ENCODE results near the gene SIPA1L3.
"Not testable (repeated sequence)": the region's sequence is repeated elsewhere in the genome, so short reads cannot be mapped to it uniquely, and the experiment has no call there.

SIPA1L3 gene

DNA sequence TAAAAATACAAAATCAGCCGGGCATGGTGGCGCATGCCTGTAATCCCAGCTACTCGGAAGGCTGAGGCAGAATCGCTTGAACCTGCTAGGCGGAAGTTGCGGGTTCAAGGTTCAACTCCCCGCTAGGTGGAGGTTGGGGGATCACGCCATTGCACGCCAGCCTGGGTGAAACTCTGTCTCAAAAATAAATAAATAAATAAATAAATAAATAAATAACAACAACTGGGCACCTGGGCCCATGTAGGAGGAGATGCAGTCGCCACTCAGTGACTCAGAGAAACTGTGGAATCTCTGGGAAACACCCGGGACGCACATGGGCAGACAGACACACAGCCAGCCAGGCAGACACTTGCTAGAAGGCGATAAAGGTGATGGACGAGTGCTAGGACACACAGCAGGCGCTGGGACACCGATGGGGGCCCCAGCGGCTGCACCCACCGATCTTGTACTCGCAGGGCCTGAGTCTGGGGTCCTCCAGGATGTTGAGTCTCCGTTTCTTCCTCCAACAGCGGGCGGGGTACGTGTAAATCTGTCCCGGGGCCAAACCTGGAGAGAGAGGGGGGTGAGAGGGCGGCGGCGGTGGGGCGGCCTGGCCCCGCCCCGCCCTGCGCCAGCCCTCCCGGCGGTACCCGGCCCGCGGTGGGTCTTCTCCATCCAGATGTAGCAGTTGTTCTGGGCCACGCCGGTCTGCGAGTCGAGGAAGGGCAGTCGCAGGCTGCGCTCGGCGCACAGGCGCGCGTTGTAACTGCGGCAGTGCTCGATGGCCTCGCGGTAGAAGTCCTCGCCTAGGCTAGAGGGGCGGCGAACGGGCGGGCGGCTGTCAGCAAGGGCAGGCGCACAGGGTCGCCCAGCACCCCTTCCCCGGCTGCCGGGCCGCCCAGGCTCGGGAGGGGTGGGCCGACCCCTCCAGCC lies 315.2 kb downstream of the SIPA1L3 start:
- no peak for DNase-seq

DNA sequence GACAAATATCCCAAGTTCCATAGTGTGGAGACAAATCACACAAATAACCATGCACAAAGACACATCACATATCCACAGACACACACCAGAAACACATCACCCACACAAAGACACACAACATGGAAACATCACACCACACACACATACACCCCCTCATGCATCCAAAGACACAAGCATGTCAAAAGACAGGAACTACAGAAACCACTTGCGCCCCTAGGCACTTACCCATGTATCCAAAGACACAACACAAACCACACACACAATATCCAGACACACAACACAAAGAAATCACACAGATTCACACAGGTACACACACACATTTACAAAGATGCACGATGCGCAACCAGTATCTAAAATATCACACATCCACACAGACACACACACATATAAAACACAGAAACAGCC lies 316.1 kb downstream of the SIPA1L3 start:
- no peak for DNase-seq

DNA sequence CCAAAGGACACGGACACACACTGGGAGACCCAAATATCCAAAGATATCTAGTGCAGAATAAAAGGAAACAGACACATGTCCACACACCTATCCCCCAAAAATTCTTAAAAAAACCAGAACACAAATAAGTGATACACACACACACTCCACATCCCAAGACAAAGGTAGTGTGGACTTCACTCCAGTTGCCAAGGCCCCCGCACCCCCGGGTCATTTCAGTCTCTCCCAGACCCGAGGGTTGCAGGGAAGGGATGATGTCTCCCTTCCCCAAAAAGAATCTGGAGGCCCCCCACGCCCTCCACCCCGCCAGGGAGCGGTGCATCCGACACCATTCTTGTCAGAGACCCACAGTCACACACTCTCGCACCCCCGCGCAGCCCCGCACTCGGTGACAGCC lies 316.6 kb downstream of the SIPA1L3 start:
- no peak for DNase-seq

DNA sequence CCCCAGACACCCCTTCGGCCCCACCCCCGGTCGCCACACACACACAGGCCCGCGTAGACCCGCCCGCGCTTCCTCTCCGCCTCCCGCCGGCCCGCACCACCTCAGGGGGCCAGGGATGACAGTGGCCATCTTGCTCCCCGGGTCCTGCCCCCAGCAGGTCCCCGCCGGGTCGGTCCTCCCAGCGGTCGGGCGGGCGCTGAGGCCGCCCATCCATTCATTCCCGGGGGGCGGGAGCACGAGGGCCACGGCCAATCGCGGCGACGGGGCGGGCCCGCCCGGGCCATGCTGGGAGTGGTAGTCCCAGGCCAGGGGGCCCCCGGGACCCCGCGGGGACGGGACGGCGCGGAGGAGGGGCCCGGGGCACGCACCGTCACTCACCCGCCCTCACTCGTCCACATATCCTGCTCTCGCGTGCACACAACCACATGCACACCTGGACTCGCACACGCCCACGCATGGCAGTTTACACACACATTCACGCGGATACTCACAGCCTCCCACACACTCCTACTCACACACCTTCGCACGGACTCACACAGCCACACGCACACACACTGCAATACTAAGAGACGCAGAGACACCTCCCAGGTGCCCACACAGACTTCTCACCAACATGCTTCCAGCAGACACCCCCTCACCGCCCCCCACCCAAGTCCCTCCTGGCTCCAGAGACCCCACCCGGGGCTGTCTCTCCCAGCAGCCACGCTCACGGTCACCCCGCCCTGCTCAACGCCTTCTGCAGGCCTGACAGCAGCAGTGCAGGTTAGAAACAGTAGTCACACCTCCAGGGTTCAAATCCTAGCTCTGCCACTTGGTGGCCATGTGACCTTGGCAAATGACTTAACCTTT lies 317.2 kb downstream of the SIPA1L3 start, which contains the start of gene DPF1:
Gene DPF1 (minus strand): TSS at position 209 of the 849 bp plus-strand sequence. CDS start 80 bp downstream, at position 129.
- DNase-seq, result peak; percentile 65

DNA sequence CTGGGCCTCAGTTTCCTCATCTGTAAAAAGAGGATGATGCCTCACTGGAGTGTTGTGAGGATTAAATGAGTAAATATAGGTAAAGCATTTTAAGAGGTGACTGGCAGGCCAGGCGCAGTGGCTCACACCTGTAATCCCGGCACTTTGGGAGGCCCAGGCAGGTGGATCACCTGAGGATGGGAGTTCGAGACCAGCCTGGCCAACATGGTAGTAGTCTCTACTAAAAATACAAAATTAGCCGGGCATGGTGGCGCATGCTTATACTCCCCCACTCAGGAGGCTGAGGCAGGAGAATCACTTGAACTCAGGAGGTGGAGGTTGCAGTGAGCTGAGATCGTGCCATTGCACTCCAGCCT lies 317.8 kb downstream of the SIPA1L3 start:
- DNase-seq, result not testable (repeated sequence)

DNA sequence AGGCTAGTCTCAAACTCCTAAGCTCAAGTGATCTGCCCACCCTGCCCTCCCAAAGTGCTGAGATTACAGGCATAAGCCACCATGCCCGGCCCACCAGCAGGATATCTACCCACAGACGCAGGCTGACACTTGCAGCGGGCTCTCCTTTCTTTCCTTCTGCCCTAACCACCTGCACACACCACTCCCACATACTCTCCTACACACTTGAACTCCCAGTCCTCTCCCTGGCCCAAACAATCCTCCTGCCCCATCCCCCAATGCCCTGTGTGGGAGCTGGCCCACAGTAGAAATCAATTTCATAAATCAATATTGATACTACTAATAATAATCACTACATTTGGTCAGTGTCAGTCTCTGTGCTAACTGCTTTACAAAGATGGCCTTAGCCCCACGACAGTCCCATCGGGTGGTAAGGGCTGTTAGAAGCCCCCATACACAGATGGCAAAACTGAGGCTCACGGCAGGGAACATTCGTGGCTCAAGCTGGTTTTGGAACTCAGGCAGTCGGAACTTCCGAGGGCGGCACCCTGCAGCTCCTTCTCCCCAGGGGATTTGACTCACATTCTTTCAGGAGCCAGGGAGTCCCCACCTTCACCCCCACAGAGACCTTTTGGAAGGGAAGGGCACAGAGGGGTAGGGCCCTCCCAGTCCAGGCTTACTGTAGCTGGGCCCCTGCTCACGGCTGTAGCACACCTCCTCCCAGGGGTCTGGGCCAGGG lies 320.4 kb downstream of the SIPA1L3 start:
- no peak for DNase-seq

DNA sequence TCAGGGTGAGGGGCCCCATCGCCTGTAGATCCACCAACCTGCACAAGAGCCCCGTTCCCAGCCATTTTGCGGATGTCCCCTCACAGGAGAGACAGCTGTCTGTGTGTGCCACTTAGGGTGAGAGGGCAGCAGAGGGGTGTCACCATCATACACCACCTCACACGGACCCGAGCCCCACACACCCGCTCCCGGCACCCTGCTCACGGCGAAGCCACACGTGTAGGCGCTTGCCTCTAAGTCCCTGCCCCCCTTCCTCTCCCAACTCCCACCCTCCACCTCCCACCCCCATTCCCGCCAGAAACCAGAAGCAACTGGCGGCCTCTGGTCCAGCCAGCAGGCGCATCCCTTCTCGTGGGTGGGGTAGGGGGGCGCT lies 321.0 kb downstream of the SIPA1L3 start:
- DNase-seq, result no peak

DNA sequence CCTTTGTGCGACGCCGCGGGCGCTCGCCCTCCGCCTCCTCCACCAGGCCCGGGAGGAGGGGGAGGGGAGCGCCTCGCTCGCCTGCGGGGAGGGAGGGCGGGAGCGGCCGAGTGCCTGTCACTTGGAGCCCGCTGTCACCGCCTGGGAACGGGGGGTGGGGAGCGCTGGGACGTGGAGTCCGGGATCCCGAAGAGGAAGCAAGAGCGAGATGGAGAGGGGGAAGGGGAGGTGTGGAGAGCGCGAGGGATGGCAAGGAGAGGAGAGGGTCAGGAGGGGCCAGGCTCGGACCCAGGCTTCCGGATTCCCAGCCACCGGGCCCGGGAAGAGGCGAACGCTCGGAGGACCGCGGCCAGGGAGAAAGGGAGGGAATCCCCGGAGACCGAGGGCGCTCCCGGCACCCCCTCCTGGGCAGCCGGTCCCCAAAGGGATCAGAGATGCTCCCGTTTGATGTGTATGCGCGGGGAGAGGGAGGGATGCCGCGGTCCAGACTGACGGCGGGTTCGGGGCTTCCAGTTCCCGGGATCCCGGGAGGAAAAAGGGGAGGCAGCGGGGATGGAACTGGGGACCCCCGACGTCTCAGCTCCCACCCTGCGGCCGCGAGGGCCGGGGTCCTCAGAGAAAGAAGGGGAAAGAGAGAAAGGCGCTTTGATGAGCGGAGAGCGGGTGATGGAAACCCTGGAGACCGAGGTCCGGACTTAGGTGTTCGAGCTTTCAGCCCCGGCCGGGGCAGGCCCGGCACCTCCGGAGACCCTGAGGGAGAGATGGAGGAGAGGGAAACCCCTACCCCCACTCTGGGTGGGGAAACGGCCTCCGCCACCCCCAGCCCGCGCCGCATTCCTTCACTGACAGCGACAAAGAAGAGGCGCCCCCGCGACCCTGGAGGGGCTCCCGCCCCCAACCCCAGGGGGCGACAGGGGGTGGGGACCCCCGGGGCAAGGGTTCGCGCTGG lies 321.8 kb downstream of the SIPA1L3 start:
- DNase-seq, result no peak

DNA sequence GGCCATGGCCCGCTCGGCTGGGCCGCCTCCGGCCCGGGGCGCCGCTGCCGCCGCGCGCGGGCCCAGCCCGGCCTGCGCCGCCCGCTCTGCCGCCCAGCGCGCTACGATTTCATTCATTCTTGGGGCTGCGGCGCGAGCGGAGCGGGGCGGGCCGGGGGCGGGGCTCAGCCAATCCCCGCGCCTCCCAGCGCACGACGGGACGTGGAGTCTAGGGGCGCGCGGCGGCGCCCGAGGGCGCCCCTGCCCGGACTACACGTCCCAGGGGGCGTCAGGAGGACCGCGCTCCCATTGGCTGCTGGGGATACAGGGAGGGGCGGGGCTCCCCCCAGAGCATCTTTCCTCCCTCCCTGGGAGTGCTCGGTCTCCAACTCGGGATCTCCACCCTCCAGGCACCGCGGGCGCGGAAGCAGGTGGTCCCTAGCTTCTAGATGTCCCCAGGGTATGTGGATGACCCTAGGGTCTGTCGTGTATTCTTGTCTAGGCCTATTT lies 322.6 kb downstream of the SIPA1L3 start:
- peak; percentile 80 for DNase-seq

DNA sequence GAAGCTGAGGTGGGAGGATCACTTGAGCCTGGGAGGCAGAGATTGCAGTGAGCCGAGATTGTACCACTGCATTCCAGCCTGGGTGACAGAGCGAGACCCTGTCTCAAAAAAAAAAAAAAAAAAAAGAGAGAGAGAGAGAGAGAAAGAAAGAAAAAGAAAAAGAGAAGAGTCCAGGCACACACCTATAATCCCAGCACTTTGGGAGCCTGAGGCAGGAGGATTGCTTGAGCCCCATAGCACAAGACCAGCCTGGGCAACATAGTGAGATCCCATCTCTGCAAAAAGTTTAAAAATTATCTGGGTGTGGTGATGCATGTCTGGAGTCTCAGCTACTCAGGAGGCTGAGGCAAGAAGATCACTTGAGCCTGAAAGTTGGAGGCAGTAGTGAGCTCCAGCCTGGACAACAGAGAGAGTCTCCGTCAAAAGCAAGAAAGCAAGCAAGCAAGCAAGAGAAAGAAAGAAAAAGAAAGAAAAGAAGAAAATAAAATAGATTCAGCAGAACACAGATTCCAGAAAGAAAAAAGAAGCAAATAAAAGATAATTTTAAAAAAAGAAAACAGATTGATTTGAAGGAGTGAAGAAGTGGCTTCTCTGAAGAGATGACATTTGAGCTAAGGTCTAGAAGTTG lies 323.6 kb downstream of the SIPA1L3 start:
- DNase-seq, result not testable (repeated sequence)

DNA sequence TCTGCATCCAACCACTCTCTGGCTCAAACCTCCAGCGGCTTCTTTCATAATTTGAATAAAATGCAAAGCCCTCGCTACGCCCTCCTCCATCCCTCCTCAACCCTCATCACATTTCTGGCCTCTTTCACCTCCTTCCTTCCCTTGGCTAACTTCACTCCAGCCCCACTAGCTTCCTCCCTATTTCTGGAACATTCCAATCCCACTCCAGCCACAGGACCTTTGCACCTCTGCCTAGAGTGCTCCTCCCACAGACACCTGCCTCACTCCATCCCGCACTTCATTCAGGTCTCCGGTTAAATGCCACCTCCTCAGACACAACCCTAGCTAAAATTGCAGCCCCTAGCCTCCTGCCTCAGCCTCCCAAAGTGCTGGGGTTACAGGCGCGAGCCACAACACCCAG lies 324.9 kb downstream of the SIPA1L3 start:
- DNase-seq, result no peak

DNA sequence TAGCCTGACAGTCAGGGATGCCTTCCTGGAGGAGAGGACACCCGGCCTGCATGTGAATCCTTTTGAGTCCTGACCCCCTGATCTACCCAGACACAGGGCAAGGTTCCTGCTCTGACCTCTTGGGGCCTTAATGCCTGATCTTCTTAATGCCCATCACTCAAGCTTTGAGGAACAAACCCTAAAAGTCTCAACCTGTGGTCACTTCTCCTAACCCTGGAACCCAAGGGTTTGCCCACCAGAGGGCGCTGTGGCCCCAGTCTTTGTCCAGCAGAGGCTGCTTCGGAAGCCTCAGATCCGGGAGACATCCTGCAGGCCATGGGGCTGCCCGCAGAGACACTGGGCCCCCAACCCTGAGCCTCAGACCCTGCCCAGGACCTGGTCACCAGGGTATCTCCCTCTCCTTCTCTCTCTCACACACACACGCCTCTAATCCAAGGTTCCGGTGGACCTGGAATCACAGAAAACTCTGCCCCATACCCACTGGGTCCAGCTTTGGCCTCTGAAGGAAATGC lies 326.8 kb downstream of the SIPA1L3 start:
- DNase-seq, result no peak

DNA sequence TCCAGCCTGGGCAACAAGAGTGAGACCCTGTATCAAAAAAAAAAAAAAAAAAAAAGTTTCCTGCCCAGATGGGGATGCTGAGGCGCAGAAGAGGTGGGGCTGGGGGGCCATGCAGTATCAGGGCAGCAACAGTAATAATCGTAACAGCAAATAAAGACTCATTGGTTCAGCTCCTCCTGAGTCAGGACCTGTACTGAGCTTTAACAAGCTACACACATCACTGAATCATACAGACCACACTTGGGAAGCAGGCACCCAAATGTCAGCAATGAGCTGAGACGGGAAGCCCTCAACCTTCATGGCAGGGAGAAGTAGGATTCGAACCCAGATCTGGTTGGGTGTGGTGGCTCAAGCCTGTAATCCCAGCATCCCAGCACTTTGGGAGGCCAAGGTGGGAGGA lies 327.6 kb downstream of the SIPA1L3 start:
- no peak for DNase-seq

DNA sequence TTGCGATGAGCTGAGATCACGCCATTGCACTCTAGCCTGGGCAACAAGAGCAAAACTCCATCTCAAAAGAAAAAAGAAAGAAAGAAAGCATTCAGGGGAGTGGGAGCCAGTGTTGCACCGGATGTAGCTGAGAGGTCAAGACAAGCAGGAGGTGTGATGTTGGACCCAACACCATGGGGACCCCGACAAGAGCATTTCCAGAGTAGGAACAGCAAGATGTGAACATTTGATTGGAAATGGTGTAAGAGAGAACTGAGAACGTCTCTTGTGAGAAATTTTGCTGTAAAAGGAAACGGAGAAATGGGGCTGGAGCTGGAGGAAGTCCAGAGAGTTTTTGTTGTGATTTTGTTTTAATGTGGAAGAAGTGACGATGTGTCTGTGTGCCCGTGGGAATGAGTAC lies 332.8 kb downstream of the SIPA1L3 start:
- no peak for DNase-seq

DNA sequence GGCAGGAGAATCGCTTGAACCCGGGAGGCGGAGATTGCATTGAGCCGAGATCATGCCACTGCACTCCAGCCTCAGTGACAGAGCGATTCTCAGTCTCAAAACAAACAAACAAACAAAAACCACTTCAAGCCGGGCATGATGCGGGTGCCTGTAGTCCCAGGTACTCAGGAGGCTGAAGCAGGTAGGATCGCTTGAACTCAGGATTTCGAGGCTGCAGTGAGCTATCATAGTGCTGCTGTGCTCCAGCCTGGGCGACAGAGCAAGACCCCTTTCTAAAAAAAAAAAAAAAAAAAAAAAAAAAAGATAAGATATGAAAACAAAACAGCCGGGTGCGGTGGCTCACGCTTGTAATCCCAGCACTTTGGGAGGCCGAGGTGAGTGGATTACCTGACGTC lies 336.3 kb downstream of the SIPA1L3 start:
- DNase-seq, result no peak

DNA sequence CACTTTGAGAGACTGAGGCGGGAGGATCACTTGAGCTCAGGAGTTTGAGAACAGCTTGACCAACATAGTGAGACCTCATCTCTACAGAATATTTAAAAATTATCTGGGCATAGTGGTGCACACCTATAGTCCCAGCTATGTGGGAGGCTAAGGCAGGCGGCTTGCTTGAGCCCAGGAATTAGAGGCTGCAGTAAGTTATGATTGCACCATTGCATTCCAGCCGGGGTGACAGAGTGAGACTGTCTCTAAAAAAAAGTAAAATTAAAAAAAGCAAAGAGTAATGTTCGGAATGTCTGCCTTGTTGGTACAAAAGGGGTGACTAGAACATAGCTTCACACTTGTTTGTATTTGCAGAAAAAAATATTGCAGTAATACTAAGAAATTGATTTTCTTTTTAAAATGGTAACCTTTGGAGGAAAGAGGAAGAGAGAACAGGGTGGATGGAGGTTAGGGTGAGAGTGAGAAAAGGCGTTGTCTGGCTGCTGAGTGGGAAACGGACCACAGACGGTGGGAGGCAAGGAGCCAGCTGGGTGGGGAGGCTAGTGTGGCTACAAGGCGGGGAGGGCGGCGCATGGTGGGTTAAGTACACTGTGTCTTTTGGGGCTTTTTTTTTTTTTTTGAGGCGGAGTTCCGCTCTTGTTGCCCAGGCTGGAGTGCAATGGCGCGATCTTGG lies 339.0 kb downstream of the SIPA1L3 start:
- DNase-seq, result no peak

DNA sequence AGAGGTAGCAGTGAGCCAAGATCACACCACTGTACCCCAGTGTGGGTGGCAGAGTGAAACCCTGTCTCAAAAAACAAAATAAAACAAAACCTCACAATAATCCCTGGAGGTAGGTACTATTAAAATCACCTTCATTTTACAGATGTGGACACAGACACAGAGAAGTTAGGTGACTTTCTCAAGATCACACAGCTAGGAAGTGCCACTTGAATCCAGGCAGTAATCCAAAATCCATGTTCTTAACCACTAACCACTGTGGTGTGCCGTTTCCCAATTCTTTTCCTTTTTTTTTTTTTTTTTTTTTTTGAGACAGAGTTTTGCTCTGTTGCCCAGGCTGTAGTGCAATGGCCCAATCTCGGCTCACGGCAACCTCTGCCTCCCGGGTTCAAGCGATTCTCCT lies 340.1 kb downstream of the SIPA1L3 start:
- no peak for DNase-seq

DNA sequence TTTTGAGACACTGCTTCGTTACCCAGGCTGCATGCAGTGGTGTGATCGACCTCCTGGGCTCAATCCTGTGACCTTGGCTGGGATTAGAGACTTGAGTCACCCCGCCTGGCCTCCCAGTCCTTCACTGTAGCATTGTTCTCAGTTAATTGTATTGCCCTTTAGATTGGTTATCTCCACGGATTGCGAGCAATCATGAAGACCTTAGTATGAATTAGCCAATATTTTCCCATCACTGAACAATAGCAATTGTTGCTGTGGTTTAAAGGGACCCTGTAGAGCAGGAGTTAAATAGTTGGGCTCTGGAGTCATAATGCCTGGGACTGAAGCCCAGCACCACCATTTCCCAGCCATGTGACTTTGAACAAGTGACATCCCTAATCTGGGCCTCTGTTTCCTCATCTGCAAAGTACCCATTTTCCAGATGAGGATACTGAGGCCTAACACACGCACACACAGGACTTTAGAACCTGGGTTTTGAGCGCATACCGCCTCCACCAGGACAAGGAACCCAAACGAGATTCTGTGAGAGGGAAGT lies 340.8 kb downstream of the SIPA1L3 start:
- no peak for DNase-seq

DNA sequence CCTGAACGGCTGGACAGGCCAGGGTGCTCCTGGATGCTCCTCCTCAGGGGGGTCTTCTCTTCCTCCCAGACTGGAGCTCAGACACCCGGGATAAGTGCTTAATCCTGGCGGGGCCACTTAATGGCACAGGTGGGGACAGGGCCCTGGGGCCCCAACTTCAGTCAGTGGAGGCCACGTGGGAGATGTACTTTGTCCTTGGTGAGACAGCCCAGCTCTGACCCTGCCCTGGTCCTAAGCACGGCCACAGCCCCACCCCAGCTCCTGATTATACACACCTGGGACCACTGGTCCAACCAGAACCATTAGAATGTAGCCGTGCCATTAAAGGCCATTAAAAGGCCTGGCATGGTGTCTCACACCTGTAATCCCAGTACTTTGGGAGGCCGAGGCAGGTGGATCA lies 341.4 kb downstream of the SIPA1L3 start:
- DNase-seq, result no peak

DNA sequence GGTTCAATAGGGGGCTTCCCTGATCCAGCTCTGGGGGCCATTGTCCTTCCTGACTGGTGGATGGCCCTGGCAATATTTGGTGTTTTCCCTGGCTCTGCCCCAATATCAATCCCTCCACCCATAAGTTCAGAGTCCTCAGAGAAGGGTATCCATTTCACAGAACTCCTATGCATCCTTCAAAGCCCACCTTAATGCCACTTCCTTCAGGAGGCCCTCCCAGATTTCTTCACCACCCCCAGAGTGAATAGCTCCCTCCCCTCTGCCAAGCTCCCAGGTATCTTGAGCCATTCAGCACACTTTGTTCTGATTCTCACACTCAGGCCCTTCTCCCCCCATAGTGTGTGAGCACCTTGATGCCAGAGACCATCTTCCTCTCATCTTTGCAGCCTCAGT lies 343.4 kb downstream of the SIPA1L3 start:
- no peak for DNase-seq
